HL-60/S4 treated with phorbol 12-myristate 13-acetate at 8.2 ng/mL for 4 days and 3 days (cell line): ENCODE measurements around the gene HARS2.
"Not testable (repeated sequence)": the region's sequence is repeated elsewhere in the genome, so short reads cannot be mapped to it uniquely, and the experiment has no call there.

Experiments used
- in situ Hi-C: fragments of 300-500 bp; cut with MboI; formaldehyde crosslinking; loops from 2 replicates; pipeline ENCODE4 v1.15.0; 2022; ENCODE audit warnings: low sequenced_read_pairs

HARS2 gene, protein sequence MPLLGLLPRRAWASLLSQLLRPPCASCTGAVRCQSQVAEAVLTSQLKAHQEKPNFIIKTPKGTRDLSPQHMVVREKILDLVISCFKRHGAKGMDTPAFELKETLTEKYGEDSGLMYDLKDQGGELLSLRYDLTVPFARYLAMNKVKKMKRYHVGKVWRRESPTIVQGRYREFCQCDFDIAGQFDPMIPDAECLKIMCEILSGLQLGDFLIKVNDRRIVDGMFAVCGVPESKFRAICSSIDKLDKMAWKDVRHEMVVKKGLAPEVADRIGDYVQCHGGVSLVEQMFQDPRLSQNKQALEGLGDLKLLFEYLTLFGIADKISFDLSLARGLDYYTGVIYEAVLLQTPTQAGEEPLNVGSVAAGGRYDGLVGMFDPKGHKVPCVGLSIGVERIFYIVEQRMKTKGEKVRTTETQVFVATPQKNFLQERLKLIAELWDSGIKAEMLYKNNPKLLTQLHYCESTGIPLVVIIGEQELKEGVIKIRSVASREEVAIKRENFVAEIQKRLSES

GRCh38 chr5:140690941-140691924 is at the start of gene HARS2, which contains the start of gene HARS1:
HARS2 (plus strand) TSS chr5:140691455; CDS start chr5:140691649, 194 bp downstream.
HARS1 (minus strand) TSS chr5:140691370; CDS start chr5:140691304, 66 bp downstream.
- in situ Hi-C loops: no loop called here

DNA sequence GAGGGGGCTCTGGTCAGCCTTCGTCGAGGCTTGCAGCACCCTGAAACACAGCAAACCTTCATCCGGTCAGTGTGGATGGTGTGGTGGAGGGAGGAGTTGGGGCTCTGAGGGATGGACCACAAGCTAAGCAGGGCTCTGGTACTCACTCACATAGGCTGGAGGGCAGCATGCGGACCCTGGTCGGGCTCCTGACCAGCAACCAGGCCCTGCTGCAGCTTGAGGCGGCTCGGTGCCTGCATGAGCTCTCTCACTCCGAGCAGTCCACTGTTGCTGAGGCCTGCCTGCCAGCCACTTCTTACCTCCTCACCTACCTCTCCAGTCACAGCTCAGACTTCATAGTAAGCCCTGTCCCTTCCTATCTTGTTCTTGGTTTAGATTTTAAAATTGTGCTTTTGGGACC is 49.5 kb upstream of the HARS2 start:
- in situ Hi-C loops: no loop called here

- in situ Hi-C loops: no loop called here
Observed at GRCh38 chr5:140642718-140643117, 48.5 kb upstream of the HARS2 start.

GRCh38 chr5:140647042-140647419 is 44.2 kb upstream of the HARS2 start:
- in situ Hi-C loops: no loop called here

GRCh38 chr5:140658870-140659269 is 32.4 kb upstream of the HARS2 start:
- in situ Hi-C loops: no loop called here

- in situ Hi-C loops: not testable (repeated sequence)
Observed at GRCh38 chr5:140660371-140660770, 30.9 kb upstream of the HARS2 start.

- in situ Hi-C loops: no loop called here
Observed at GRCh38 chr5:140664030-140664358, 27.3 kb upstream of the HARS2 start.

DNA sequence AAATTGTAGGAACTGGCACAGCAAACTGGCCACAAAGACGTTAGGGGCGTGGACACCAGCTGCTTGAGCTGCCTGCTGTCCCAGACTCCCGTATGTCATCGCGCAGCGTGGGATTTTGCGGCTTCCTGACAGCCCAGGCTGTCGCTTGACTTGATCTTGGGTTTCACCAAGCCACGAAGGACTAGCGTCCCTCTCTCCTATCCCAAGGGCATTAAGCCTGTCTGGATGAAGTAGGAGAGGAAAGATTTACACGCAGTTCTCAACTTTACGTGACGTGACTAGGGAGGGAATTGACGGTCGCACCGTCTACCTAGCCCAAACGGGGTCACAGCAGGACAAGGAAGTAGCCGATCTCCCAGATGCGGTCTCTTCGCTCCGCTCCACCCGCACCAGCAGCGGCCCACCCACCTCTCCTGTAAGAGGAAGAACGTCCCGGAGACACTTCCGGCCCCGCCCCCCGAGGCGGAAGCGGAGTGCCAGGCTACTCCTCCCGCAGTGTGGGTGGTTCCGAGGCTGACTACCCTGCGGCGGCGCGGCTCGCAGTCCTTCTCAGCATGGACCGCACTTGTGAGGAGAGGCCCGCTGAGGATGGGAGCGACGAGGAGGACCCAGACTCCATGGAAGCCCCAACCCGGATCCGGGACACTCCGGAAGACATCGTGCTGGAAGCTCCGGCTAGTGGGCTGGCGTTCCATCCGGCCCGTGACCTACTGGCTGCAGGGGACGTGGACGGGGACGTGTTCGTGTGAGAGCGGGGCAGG is 26.7 kb upstream of the HARS2 start, which contains the start of gene WDR55:
WDR55 (plus strand) TSS at position 546 of the 761 bp plus-strand sequence; CDS start at position 555, 9 bp downstream.
- in situ Hi-C loops: no loop called here

- in situ Hi-C loops: not testable (repeated sequence)
Observed at GRCh38 chr5:140671035-140671434, 20.2 kb upstream of the HARS2 start.

DNA sequence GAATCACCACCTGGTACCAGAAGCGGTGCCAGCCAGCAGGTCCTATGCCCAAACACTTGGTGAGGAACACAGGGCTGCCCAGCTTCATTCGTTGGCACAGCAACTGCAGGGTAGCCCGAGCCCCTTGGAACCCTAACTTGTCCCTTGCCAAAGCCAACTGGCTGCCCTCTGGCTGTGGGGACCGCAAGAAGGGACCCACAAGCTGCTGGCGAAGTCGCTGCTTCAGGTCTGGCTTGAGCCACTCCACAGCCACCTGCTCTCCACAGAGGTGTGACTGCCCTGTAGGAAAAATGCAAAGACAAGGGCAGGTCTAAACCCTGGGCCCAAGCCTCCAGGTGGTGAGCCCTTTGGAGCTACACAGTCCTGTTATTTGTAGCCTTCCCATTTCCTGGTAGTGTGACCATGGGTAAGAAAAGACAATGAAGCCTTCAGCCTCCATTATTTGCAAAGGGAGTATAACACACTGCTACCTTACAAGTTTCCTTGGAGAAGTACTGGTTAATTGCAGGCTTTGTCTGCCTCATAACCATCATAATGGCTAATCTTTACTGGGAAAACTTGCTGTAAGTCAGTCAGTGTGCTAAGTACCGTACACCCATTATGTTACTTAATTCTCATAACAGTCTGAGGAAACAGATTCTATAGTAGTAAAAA is 19.7 kb upstream of the HARS2 start:
- in situ Hi-C loops: no loop called here

DNA sequence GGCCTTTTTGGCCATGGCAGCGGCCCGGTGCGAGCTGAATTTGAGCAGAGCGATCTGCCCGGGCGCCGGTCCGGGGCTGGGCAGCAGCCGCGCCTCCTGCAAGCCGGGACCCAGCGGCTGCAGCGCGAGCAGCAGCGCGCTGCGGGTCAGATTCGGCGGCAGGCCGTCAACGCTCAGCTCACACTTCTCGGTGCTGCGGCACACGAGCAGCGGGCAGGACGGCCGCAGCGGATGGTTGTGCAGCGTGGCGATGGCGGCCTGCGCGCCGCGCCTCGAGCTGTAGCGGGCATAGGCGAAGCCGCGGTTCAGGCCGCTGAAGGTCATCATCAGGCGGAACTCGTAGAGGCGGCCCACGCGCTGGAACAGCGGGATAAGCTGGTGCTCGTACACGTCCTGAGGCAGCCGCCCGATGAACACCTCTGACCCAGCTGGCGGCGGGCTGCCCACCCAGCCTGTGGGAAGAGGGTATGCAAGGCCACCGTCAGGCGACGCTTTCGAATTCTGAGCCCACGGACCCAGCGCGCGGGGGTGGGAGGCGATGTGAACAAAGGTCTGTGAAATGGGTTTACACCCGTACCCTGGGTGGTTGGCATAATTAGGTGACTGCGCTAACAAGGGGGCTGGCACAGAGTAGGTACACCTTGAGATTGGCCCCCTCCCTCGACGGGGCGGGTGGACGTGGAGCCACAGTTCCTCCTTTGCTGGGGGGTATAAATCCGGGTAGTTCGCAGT is 18.6 kb upstream of the HARS2 start:
- in situ Hi-C loops: no loop called here

- in situ Hi-C loops: no loop called here
Observed at GRCh38 chr5:140673187-140673976, 17.9 kb upstream of the HARS2 start, which contains the start of gene DND1. DND1 (minus strand) TSS chr5:140673576; CDS start chr5:140673542, 34 bp downstream.

GRCh38 chr5:140674211-140674610 is 17.0 kb upstream of the HARS2 start:
- in situ Hi-C loops: no loop called here

- in situ Hi-C loops: no loop called here
Observed at GRCh38 chr5:140674629-140675028, 16.6 kb upstream of the HARS2 start.

DNA sequence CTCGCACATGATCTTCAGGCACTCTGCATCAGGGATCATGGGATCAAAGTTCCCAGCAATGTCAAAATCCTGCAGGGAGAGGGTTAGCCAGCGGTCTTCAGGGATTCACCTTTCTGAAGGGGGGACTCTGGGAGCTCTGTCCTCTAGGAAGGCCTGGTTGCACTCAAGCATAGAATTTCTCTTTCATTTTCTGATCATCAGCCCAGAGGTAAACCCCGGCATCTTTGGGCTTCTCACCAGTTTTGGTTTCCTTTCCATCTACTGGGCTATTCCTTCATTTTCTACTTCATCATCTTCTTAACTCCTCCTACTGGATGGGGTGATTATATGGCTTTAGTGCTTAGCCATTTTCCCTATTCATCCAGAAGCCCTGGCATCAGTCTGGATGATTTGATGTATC is 13.3 kb upstream of the HARS2 start:
- in situ Hi-C loops: no loop called here

DNA sequence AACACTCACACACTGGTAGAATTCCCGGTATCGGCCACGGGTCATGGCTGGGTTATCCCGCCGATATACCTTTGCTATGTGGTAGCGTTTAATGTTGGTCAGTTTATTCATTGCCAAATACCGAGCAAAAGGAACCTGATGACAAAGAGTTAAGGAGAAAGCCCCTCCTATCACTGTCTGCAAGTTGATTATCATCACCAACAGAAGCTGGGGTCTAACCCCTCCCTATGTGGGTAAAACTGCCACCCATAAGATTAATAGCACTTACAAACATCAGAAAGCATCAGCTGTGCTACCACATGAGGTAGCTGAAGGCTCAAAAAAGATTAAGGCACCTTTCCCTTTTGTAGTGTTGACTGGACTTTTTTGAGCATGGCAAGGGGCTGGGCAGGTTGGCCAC is 12.3 kb upstream of the HARS2 start:
- in situ Hi-C loops: no loop called here

DNA sequence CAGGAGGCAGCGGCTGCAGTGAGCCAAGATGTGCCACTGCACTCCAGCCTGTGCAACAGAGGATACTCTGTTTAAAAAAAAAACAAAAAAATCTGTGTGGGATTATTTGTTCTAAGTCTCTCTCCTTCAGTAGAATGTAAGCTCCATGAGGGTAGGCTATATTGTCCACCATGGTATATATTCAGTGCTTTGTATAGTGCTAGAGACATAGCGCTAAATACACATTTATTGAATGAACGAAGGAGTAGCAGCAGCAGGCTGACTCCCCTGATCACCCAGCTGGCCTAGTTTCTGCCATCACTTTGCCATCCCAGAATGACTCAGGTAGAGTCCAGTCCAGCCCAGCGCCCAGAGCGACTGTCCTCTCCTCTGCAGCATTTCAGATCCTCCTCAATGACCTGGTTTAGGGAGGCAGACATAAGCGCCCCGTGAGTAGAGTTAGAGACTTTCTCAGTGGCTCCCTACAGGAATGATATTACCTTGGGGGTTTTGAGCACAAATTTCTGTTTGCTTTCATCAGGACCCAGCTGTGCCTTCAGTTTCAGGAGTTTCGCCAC is 801 bp upstream of the HARS2 start:
- in situ Hi-C loops: no loop called here

GRCh38 chr5:140694276-140694675 is 3.0 kb downstream of the HARS2 start:
- in situ Hi-C loops: no loop called here
